HCT116 (cell line): ENCODE measurements around the gene HCN4.

ENCODE experiments used
- CEBPB ChIP-seq: IDR thresholded peaks from 2 replicates; pipeline ENCODE4 v1.6.1; 2012; ENCODE audit warnings: low read depth
- EGR1 ChIP-seq: IDR thresholded peaks from 2 replicates; pipeline ENCODE4 v1.6.1; 2012; ENCODE audit warnings: low read depth
- EZH2 ChIP-seq: fragments of 200-600 bp; sonication (generic); IDR thresholded peaks from 2 replicates; pipeline ENCODE4 v1.6.1; 2017; ENCODE audit warnings: antibody characterized with exemption, mixed run types
- EZH2phosphoT487 ChIP-seq: fragments of 200-600 bp; IDR thresholded peaks from 2 replicates; pipeline ENCODE4 v1.6.1; 2018; ENCODE audit warnings: antibody characterized with exemption, borderline replicate concordance
- JUND ChIP-seq: IDR thresholded peaks from 2 replicates; pipeline ENCODE4 v1.6.1; 2012
- POLR2A ChIP-seq: IDR thresholded peaks from 2 replicates; pipeline ENCODE4 v1.7.0; 2011; ENCODE audit warnings: borderline replicate concordance; ENCODE audit not compliant: insufficient read depth, insufficient read length; ENCODE audit errors: extremely low read depth
- POLR2AphosphoS5 ChIP-seq: IDR thresholded peaks from 2 replicates; pipeline ENCODE4 v1.6.1; 2011; ENCODE audit warnings: mild to moderate bottlenecking, low read depth, low read length, moderate library complexity
- SP1 ChIP-seq: IDR thresholded peaks from 2 replicates; pipeline ENCODE4 v1.6.1; 2012; ENCODE audit warnings: low read depth
- ZFX ChIP-seq: fragments of 450-650 bp; IDR thresholded peaks from 2 replicates; pipeline ENCODE4 v1.6.1; 2017
- ZNF274 ChIP-seq: fragments of 200-500 bp; sonication (Bioruptor generic); IDR thresholded peaks from 2 replicates; pipeline ENCODE4 v1.6.1; 2014; ENCODE audit warnings: mild to moderate bottlenecking, low read depth, low read length, inconsistent platforms
- TF ChIP-seq, protein P1 (sequence below), 3 experiments: fragments of 200-600 bp in 1 of 3; sonication (generic) in 1 of 3; IDR thresholded peaks in 2 of 3; conservative IDR thresholded peaks in 1 of 3; 2 replicates each; pipeline ENCODE4 v1.5.1; 2012 to 2017; ENCODE audit warnings: low read depth in 2 of 3, low read length in 2 of 3, antibody characterized with exemption in 1 of 3, borderline replicate concordance in 1 of 3, control low read depth in 1 of 3, mild to moderate bottlenecking in 1 of 3, mixed read lengths in 1 of 3, mixed run types in 1 of 3, moderate library complexity in 1 of 3; ENCODE audit not compliant: insufficient read depth in 1 of 3
- TF ChIP-seq, protein P2 (sequence below): IDR thresholded peaks from 2 replicates; pipeline ENCODE4 v1.6.1; 2011; ENCODE audit warnings: mild to moderate bottlenecking, low read length, moderate library complexity; ENCODE audit not compliant: insufficient replicate concordance; ENCODE audit errors: extremely low read depth
- TF ChIP-seq, protein P3 (sequence below): IDR thresholded peaks from 2 replicates; pipeline ENCODE4 v1.6.1; 2012
- TF ChIP-seq, protein P4 (sequence below): IDR thresholded peaks from 2 replicates; pipeline ENCODE4 v1.6.1; 2012; ENCODE audit warnings: low read depth

DNA sequence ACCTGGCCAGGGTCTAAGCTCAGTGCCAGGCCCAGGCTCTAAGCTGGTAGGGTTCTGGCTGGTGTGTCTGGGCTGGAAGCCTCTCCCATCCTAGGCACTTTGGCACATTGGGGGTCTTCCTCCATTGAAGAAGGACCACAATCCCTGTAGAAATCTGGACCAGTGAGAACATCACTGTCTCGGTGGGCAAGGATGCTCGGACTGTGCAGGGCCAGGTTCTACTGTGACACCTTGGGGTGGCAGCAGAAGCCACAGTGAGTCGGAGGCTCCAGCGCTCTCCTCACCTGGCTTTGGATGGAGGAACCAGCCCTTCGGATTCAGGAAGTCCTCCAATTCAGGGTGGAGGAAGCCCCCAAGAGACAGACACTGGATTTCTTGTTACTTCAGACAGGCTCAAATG is 17.5 kb upstream of the HCN4 start:
- TF ChIP-seq, protein P1, sequence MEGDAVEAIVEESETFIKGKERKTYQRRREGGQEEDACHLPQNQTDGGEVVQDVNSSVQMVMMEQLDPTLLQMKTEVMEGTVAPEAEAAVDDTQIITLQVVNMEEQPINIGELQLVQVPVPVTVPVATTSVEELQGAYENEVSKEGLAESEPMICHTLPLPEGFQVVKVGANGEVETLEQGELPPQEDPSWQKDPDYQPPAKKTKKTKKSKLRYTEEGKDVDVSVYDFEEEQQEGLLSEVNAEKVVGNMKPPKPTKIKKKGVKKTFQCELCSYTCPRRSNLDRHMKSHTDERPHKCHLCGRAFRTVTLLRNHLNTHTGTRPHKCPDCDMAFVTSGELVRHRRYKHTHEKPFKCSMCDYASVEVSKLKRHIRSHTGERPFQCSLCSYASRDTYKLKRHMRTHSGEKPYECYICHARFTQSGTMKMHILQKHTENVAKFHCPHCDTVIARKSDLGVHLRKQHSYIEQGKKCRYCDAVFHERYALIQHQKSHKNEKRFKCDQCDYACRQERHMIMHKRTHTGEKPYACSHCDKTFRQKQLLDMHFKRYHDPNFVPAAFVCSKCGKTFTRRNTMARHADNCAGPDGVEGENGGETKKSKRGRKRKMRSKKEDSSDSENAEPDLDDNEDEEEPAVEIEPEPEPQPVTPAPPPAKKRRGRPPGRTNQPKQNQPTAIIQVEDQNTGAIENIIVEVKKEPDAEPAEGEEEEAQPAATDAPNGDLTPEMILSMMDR (IDR thresholded peaks at IDR 0.05 in 2 of 3, conservative IDR thresholded peaks at IDR 0.05 in 1 of 3; ENCODE audit: borderline replicate concordance in 1 of 3, insufficient read depth in 1 of 3, low read depth in 2 of 3, low read length in 2 of 3), result no peak
- TF ChIP-seq POLR2AphosphoS5, result no peak
- TF ChIP-seq, protein P2, sequence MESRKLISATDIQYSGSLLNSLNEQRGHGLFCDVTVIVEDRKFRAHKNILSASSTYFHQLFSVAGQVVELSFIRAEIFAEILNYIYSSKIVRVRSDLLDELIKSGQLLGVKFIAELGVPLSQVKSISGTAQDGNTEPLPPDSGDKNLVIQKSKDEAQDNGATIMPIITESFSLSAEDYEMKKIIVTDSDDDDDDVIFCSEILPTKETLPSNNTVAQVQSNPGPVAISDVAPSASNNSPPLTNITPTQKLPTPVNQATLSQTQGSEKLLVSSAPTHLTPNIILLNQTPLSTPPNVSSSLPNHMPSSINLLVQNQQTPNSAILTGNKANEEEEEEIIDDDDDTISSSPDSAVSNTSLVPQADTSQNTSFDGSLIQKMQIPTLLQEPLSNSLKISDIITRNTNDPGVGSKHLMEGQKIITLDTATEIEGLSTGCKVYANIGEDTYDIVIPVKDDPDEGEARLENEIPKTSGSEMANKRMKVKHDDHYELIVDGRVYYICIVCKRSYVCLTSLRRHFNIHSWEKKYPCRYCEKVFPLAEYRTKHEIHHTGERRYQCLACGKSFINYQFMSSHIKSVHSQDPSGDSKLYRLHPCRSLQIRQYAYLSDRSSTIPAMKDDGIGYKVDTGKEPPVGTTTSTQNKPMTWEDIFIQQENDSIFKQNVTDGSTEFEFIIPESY, result no peak
- TF ChIP-seq ZFX, result no peak
- TF ChIP-seq ZNF274, result no peak
- no peak for TF ChIP-seq EZH2
- TF ChIP-seq, protein P3, sequence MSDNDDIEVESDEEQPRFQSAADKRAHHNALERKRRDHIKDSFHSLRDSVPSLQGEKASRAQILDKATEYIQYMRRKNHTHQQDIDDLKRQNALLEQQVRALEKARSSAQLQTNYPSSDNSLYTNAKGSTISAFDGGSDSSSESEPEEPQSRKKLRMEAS, result no peak
- no peak for TF ChIP-seq CEBPB
- no peak for TF ChIP-seq POLR2A
- TF ChIP-seq, protein P4, sequence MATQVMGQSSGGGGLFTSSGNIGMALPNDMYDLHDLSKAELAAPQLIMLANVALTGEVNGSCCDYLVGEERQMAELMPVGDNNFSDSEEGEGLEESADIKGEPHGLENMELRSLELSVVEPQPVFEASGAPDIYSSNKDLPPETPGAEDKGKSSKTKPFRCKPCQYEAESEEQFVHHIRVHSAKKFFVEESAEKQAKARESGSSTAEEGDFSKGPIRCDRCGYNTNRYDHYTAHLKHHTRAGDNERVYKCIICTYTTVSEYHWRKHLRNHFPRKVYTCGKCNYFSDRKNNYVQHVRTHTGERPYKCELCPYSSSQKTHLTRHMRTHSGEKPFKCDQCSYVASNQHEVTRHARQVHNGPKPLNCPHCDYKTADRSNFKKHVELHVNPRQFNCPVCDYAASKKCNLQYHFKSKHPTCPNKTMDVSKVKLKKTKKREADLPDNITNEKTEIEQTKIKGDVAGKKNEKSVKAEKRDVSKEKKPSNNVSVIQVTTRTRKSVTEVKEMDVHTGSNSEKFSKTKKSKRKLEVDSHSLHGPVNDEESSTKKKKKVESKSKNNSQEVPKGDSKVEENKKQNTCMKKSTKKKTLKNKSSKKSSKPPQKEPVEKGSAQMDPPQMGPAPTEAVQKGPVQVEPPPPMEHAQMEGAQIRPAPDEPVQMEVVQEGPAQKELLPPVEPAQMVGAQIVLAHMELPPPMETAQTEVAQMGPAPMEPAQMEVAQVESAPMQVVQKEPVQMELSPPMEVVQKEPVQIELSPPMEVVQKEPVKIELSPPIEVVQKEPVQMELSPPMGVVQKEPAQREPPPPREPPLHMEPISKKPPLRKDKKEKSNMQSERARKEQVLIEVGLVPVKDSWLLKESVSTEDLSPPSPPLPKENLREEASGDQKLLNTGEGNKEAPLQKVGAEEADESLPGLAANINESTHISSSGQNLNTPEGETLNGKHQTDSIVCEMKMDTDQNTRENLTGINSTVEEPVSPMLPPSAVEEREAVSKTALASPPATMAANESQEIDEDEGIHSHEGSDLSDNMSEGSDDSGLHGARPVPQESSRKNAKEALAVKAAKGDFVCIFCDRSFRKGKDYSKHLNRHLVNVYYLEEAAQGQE, result no peak
- TF ChIP-seq EGR1, result no peak
- no peak for TF ChIP-seq SP1
- no peak for TF ChIP-seq EZH2phosphoT487
- no peak for TF ChIP-seq JUND
